GM18526 (cell line): Measurements from ENCODE around the gene RBM15B.

ENCODE experiments used
- POLR2A ChIP-seq: IDR thresholded peaks from 3 replicates; pipeline ENCODE4 v1.6.1; 2011; ENCODE audit not compliant: insufficient read length; ENCODE audit errors: extremely low read depth

RBM15B gene

DNA sequence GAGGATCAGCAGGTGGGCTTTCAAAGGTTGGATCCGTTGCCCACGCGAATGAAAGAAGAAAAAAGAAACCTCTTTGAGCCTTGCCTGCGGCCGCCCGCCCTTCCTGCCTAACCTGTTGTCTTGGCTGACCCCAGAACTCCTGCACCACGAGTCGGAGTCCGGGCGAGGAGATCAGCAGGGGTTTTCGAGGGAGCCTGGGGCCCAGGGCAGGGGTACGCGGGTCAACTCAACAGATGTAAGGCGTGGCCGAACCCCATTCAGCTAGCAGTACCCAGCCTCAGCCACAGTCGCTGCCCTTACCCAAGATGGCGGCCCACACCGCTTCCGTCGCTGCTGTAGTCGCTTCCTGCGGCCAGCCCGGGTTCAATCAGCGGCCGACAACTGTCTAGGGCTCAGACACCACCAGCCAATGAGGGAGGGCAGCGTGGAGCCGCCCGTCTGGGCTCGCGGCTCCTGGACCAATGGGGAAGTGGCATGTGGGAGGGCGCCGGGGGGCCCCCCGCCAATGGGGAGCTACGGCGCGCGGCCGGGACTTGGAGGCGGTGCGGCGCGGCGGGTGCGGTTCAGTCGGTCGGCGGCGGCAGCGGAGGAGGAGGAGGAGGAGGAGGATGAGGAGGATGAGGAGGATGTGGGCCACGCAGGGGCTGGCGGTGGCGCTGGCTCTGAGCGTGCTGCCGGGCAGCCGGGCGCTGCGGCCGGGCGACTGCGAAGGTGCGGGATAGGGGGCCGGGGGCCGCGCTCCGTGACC lies 6.2 kb upstream of the RBM15B start, which contains the start of gene MANF:
MANF (plus strand) TSS at position 566 of the 748 bp plus-strand sequence; CDS start at position 618, 52 bp downstream.
- peak; percentile 91 for TF ChIP-seq POLR2A

DNA sequence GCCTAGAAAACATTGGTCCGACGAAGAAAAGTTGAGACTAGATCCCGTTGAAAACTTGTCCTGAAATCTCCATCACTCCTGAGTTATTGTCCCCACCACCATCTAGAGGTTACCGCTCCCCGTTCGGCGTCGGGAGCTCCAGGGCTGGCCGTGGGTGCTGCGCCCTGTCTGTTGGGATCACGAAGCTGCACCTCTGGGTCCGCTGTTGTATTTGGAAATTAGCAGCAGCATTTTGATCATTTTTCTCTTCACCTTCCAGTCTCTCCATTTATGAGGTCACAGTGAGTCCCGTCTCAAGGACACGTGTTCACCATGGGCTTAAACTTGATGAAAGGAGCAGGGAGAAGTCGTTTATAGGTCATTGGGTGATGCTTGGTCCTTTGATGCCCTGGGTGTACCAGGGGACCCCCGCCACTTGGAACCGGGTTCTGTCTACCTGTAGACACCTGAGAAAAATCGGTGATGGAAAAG lies 5.4 kb upstream of the RBM15B start:
- no peak for TF ChIP-seq POLR2A

DNA sequence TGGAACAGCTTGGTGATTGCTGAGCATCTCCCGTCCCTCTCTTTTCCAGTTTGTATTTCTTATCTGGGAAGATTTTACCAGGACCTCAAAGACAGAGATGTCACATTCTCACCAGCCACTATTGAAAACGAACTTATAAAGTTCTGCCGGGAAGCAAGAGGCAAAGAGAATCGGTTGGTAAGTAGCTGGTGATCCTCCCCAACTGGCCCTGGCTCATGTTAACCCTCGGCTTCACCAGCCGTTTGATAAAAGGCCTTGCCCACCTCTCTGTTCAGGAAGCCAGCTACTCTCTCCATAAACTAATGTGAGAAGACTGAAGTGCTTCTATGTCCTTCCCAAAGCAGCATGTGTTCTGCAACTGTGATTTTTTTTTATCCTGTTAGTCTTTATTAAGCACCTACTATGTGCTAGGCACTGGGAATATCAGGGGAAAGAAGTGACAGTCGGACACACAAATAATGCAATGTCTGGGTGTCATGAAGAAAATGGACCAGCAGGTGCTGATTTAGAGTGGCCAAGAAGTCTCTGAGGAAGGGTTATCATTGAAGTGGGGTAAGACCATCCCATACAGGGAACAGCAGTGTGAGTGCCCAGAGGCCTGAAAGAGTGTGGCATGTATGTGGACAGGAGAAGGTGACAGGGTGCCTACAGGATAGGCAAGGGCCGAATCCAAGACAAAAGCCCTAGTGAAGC lies 4.8 kb upstream of the RBM15B start:
- TF ChIP-seq POLR2A, result no peak

- TF ChIP-seq POLR2A, result no peak
These were observed 4.2 kb upstream of the RBM15B start for GRCh38 chr3:51386852-51387229.

GRCh38 chr3:51388286-51389029 lies 2.6 kb upstream of the RBM15B start:
- TF ChIP-seq POLR2A, result no peak

DNA sequence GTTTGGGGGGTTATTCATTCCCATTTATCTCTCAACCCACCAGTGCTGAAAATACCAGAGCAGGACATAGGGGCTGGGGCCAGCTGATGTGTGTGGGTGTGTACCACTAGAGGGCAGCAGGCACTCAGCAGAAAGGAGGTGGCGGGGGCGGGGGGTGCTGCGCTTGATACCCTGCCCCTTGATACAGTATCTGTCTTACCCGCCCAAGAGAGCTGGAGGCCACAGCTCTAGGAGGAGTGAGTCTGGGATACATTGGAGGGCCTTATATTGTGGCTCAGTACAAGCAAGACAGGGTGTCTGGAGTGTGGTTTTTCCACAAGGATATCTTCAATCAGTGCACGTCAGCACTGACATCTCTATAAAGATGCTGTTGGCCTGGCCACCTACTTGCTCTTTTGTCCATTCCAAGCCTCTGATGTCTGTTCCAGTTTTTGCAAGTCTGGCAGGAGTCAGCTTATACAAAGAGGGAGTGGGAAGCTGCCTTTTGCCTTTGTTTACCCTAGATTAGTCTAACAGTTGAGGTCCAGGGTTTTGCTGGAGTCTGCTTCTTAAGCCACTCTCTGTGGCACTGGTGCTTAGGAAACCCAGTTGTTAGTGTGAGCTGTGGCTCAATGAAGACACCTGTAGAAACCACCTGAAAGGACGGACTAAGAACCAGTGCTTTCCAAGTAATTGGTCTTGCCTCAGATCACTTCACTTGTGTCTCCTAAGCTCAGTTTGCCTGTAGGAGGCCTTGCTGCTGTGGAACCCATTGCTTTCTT lies 1.5 kb upstream of the RBM15B start:
- TF ChIP-seq POLR2A, result no peak

DNA sequence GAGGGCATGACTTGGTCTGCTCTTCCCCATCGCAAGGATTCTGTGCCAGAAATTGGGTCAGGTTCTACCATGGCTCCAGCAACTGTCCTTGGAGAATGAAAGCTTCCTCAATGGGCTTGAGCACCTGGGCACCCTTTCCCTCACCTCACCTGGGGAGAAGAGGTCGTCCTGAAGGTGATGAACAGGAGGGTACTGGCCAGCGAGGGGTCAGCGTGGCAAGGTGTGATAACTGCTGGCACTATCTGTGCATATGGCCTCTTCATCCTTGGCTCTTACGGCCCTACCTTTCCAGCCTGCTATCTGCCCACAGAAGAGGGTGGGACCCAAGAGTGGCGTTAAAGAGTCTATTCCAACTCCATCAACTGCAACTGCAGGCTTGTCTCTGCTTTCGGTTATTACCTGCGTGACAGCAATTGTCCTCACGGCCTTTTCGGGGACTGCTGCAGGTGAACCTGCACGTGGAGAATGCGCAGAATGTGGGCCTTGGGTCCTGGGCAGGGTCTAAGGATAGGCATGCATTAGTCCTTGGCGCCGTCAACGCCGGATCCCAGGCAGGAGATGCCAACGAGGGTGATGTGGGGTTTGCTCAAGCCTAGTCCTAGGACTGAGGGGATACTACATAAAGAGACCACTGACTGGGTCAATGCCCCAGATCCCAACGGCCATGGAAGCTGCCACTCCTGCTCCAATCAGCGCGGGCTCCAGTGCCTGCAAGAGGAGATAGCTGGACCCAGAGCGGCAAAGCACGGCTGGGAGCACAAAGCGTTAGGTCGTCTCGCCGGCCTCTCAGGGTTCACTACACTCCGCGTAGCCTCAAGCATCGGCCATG lies 625 bp upstream of the RBM15B start:
- TF ChIP-seq POLR2A, result no peak

GRCh38 chr3:51391566-51392354 lies 675 bp downstream of the RBM15B start:
- no peak for TF ChIP-seq POLR2A

- TF ChIP-seq POLR2A, result no peak
These were observed 1.5 kb downstream of the RBM15B start for GRCh38 chr3:51392355-51393133.

GRCh38 chr3:51393134-51393495 lies 2.0 kb downstream of the RBM15B start:
- TF ChIP-seq POLR2A, result no peak

GRCh38 chr3:51393564-51393963 lies 2.5 kb downstream of the RBM15B start:
- no peak for TF ChIP-seq POLR2A

DNA sequence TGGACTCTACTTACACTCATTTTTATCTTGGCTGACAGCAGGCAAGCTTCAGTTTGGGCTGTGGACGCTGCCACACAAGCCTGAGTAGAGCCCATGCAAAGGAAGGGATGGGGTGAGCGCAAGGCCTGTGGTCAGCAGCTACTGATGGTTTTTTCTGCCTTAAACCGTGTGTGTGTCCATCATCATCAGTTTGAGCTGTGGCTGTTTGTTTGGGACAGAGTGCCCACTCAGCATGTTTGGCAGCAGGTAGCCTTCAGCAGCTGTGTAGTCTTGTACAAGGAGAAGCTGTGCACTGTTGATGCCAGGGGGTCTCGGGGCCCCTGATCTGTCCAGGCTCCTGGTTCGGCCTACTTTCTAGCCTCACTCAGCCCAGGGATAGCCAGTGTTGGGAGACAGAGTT lies 3.5 kb downstream of the RBM15B start:
- no peak for TF ChIP-seq POLR2A
